Activated T-helper 2 cell treated with anti-CD3 and anti-CD28 coated beads, Interferon-gamma antibody, Interleukin-2, Interleukin-4, amounts not matched to agents 10 μg/mL and 5 μg/mL and 100 μg/mL, durations not matched to agents 14 hours and 24 hours and 36 hours (primary cell): ENCODE data around the gene AHSG. TPM values are rescaled to one million over a fixed set of nuclear protein-coding genes. Genes with fewer than 3 reads are reported as not detected.

ENCODE experiments used
- DNase-seq: peaks from one replicate; pipeline ENCODE4 v3.0.0; 2021; ENCODE audit warnings: low spot score
- H3K27ac Mint-ChIP-seq: one replicate; pipeline ENCODE4 v1.8.0; 2021; ENCODE audit warnings: mixed read lengths
- H3K27me3 Mint-ChIP-seq: one replicate; pipeline ENCODE4 v1.8.0; 2021; ENCODE audit warnings: low read depth, mixed read lengths
- H3K36me3 Mint-ChIP-seq: one replicate; pipeline ENCODE4 v1.8.0; 2021; ENCODE audit warnings: low read depth, mixed read lengths
- H3K4me1 Mint-ChIP-seq: one replicate; pipeline ENCODE4 v1.8.0; 2021; ENCODE audit warnings: low read depth, mixed read lengths
- H3K4me3 Mint-ChIP-seq: one replicate; pipeline ENCODE4 v1.8.0; 2021; ENCODE audit warnings: low read depth, mild to moderate bottlenecking, moderate library complexity, mixed read lengths
- H3K9me3 Mint-ChIP-seq: one replicate; pipeline ENCODE4 v1.8.0; 2021; ENCODE audit warnings: mixed read lengths
- intact Hi-C: fragments of 100-400 bp; cut with micrococcal nuclease; formaldehyde crosslinking; loops from one replicate; pipeline ENCODE4 v1.15.1; 2023
- total RNA-seq: library from RNA; stranded (reverse); gene quantifications from 2 replicates; pipeline ENCODE4 v1.2.3, GENCODE V29; 2022

AHSG gene
- total RNA-seq, 1 donor from 2014 or later = not detected

GRCh38 chr3:186598108-186598784, 14.6 kb upstream of the AHSG start:
- no peak overlapping the region for H3K4me3 Mint-ChIP-seq
- peaks cover 4% of the 10 kb centered on the region for H3K4me1 Mint-ChIP-seq
- no peaks in the 10 kb centered on the region for H3K9me3 Mint-ChIP-seq
- H3K27me3 Mint-ChIP-seq = peaks cover 14% of the 10 kb centered on the region
- H3K27ac Mint-ChIP-seq = no peak overlapping the region
- intact Hi-C loops = no loop called here
- H3K36me3 Mint-ChIP-seq = no peaks in the 10 kb centered on the region
- no peak for DNase-seq

- Mint-ChIP-seq H3K27ac (no peak overlapping the region), H3K4me3 (no peak overlapping the region), H3K36me3 (no peaks in the 10 kb centered on the region), H3K27me3 (peaks cover 13% of the 10 kb centered on the region), H3K9me3 (no peaks in the 10 kb centered on the region), H3K4me1 (peaks cover 4% of the 10 kb centered on the region)
- DNase-seq = no peak
- intact Hi-C loops = no loop called here
These were observed 14.1 kb upstream of the AHSG start for GRCh38 chr3:186598794-186599141.

GRCh38 chr3:186599142-186599784, 13.6 kb upstream of the AHSG start:
- H3K9me3 Mint-ChIP-seq = no peaks in the 10 kb centered on the region
- DNase-seq = no peak
- H3K36me3 Mint-ChIP-seq = no peaks in the 10 kb centered on the region
- no peak overlapping the region for H3K4me3 Mint-ChIP-seq
- peaks cover 4% of the 10 kb centered on the region for H3K4me1 Mint-ChIP-seq
- H3K27ac Mint-ChIP-seq = no peak overlapping the region
- intact Hi-C loops = no loop called here
- H3K27me3 Mint-ChIP-seq = peaks cover 13% of the 10 kb centered on the region

GRCh38 chr3:186599785-186600166, 13.1 kb upstream of the AHSG start:
- no peaks in the 10 kb centered on the region for H3K9me3 Mint-ChIP-seq
- H3K4me1 Mint-ChIP-seq = peaks cover 4% of the 10 kb centered on the region
- intact Hi-C loops = no loop called here
- H3K27ac Mint-ChIP-seq = no peak overlapping the region
- peaks cover 12% of the 10 kb centered on the region for H3K27me3 Mint-ChIP-seq
- H3K4me3 Mint-ChIP-seq = no peak overlapping the region
- no peaks in the 10 kb centered on the region for H3K36me3 Mint-ChIP-seq
- no peak for DNase-seq

- intact Hi-C loops = no loop called here
- H3K4me1 Mint-ChIP-seq = peaks cover 4% of the 10 kb centered on the region
- peaks cover 14% of the 10 kb centered on the region for H3K27me3 Mint-ChIP-seq
- no peaks in the 10 kb centered on the region for H3K36me3 Mint-ChIP-seq
- H3K4me3 Mint-ChIP-seq = no peak overlapping the region
- no peaks in the 10 kb centered on the region for H3K9me3 Mint-ChIP-seq
- H3K27ac Mint-ChIP-seq = no peak overlapping the region
- no peak for DNase-seq
These were observed 12.0 kb upstream of the AHSG start for GRCh38 chr3:186600896-186601295.

GRCh38 chr3:186603159-186603558, 9.7 kb upstream of the AHSG start:
- Mint-ChIP-seq H3K4me3 (no peak overlapping the region), H3K27ac (no peak overlapping the region)

GRCh38 chr3:186605078-186605477, 7.8 kb upstream of the AHSG start:
- DNase-seq = no peak
- intact Hi-C loops = no loop called here
- H3K27ac Mint-ChIP-seq = no peak overlapping the region
- no peaks in the 10 kb centered on the region for H3K9me3 Mint-ChIP-seq
- H3K4me3 Mint-ChIP-seq = no peak overlapping the region
- peaks cover 8% of the 10 kb centered on the region for H3K27me3 Mint-ChIP-seq
- no peaks in the 10 kb centered on the region for H3K4me1 Mint-ChIP-seq
- no peaks in the 10 kb centered on the region for H3K36me3 Mint-ChIP-seq

More at GRCh38 chr3:186603159-186603558, 9.7 kb upstream of the AHSG start:
- DNase-seq = no peak
- no peaks in the 10 kb centered on the region for H3K4me1 Mint-ChIP-seq
- intact Hi-C loops = no loop called here
- peaks cover 10% of the 10 kb centered on the region for H3K27me3 Mint-ChIP-seq
- H3K36me3 Mint-ChIP-seq = no peaks in the 10 kb centered on the region
- no peaks in the 10 kb centered on the region for H3K9me3 Mint-ChIP-seq

- no peaks in the 10 kb centered on the region for H3K4me1 Mint-ChIP-seq
- H3K27ac Mint-ChIP-seq = no peak overlapping the region
- no peaks in the 10 kb centered on the region for H3K9me3 Mint-ChIP-seq
- H3K4me3 Mint-ChIP-seq = no peak overlapping the region
- intact Hi-C loops = no loop called here
- H3K36me3 Mint-ChIP-seq = no peaks in the 10 kb centered on the region
- peaks cover 8% of the 10 kb centered on the region for H3K27me3 Mint-ChIP-seq
- no peak for DNase-seq
These were observed 7.0 kb upstream of the AHSG start for GRCh38 chr3:186605561-186606545.

GRCh38 chr3:186608624-186609215, 4.1 kb upstream of the AHSG start:
- H3K4me1 Mint-ChIP-seq = no peaks in the 10 kb centered on the region
- no peak overlapping the region for H3K27ac Mint-ChIP-seq
- H3K9me3 Mint-ChIP-seq = no peaks in the 10 kb centered on the region
- no peak overlapping the region for H3K4me3 Mint-ChIP-seq
- intact Hi-C loops = no loop called here
- no peaks in the 10 kb centered on the region for H3K36me3 Mint-ChIP-seq
- H3K27me3 Mint-ChIP-seq = peaks cover 18% of the 10 kb centered on the region
- DNase-seq = no peak

- Mint-ChIP-seq H3K27ac (no peak overlapping the region), H3K36me3 (no peaks in the 10 kb centered on the region), H3K9me3 (no peaks in the 10 kb centered on the region), H3K4me3 (no peak overlapping the region), H3K27me3 (peaks cover 22% of the 10 kb centered on the region), H3K4me1 (peaks cover 1% of the 10 kb centered on the region)
- intact Hi-C loops = no loop called here
- no peak for DNase-seq
These were observed 3.5 kb upstream of the AHSG start for GRCh38 chr3:186609247-186609868.

- Mint-ChIP-seq H3K4me3 (no peak overlapping the region), H3K36me3 (no peaks in the 10 kb centered on the region), H3K27ac (no peak overlapping the region), H3K9me3 (no peaks in the 10 kb centered on the region), H3K4me1 (peaks cover 11% of the 10 kb centered on the region), H3K27me3 (peaks cover 24% of the 10 kb centered on the region)
- intact Hi-C loops = loop anchor here (10.0 kb wide), 1 partner anchor 77 kb away; no protein-coding TSS in a partner anchor
- no peak for DNase-seq
These were observed 795 bp upstream of the AHSG start for GRCh38 chr3:186612065-186612464.

- H3K36me3 Mint-ChIP-seq = no peaks in the 10 kb centered on the region
- peaks cover 39% of the 10 kb centered on the region for H3K27me3 Mint-ChIP-seq
- H3K4me1 Mint-ChIP-seq = peaks cover 13% of the 10 kb centered on the region
- no peak overlapping the region for H3K4me3 Mint-ChIP-seq
- no peak overlapping the region for H3K27ac Mint-ChIP-seq
- H3K9me3 Mint-ChIP-seq = no peaks in the 10 kb centered on the region
- DNase-seq = no peak
- intact Hi-C loops = loop anchor here (1.0 to 10.0 kb wide), 2 partner anchors 79 to 208 kb away; no protein-coding TSS in a partner anchor
These were observed 891 bp downstream of the AHSG start for GRCh38 chr3:186613637-186614265.
